Diencephalon (tissue), 1 donor: ENCODE measurements around the gene DUSP9. TPM values are rescaled to one million over a fixed set of nuclear protein-coding genes. Genes with fewer than 3 reads are reported as not detected.

ENCODE experiments used
- small RNA-seq: library from RNA; depleted of rRNA; stranded (forward); fragments of <200 nt; gene quantifications from one replicate; pipeline ENCODE3, GENCODE V24; 2014
- total RNA-seq: library from RNA; depleted of rRNA; stranded (reverse); fragments of >200 nt; gene quantifications from one replicate; pipeline ENCODE4 v1.2.3, GENCODE V29; 2014

The DUSP9 gene, protein sequence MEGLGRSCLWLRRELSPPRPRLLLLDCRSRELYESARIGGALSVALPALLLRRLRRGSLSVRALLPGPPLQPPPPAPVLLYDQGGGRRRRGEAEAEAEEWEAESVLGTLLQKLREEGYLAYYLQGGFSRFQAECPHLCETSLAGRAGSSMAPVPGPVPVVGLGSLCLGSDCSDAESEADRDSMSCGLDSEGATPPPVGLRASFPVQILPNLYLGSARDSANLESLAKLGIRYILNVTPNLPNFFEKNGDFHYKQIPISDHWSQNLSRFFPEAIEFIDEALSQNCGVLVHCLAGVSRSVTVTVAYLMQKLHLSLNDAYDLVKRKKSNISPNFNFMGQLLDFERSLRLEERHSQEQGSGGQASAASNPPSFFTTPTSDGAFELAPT
- 2.8 TPM for total RNA-seq

GRCh38 chrX:153646620-153647373 lies at the start of gene DUSP9:
DUSP9 (plus strand) TSS chrX:153647203; CDS start chrX:153647954, 751 bp downstream.

GRCh38 chrX:153598541-153599191 lies 48.3 kb upstream of the DUSP9 start, which contains the start of gene CCNQ:
CCNQ (minus strand) TSS chrX:153599139; CDS start chrX:153599073, 66 bp downstream.

DNA sequence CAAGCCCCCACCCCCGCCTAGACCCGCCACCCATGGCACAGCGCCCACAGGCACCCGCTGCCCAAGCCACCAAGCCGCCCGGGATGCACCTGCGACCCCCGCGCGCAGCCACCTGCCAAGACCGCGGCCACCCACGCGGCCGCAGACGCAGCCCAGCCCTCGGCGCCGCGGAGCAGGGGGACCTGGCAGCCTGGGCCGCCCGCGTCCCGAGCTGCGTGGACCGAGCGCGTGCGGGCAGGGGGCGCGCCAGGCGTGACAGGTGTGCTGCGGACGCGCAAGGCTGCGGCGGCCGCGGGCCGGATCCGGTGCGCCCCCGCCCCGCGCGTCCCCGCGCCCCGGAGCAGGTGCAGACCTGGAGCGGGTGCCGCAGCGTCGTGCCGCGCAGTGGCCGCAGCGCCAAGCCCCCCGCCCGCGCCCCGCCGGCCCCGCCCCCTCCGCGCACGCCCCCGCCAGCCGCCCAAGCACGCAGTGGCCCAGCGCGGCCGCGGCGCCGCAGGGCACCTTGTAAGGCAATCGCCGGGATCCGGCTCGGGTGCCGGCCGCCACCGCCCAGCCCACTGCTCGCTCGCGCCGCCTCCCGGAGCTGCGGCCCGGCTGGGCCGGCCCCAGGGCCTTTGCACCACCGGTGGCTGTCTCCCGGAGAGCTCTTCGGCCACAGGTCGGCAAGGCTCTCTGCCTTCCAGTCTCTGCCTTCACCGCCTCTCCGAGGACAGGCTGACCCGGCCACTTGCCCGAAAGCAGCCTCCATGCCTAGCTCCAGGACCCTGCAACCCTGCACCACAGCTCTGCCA lies 26.6 kb downstream of the DUSP9 start, which contains the start of gene PNCK:
TSS of gene PNCK (minus strand) at position 386 of the 791 bp plus-strand sequence. CDS start 737 bp downstream, outside the sequence.

DNA sequence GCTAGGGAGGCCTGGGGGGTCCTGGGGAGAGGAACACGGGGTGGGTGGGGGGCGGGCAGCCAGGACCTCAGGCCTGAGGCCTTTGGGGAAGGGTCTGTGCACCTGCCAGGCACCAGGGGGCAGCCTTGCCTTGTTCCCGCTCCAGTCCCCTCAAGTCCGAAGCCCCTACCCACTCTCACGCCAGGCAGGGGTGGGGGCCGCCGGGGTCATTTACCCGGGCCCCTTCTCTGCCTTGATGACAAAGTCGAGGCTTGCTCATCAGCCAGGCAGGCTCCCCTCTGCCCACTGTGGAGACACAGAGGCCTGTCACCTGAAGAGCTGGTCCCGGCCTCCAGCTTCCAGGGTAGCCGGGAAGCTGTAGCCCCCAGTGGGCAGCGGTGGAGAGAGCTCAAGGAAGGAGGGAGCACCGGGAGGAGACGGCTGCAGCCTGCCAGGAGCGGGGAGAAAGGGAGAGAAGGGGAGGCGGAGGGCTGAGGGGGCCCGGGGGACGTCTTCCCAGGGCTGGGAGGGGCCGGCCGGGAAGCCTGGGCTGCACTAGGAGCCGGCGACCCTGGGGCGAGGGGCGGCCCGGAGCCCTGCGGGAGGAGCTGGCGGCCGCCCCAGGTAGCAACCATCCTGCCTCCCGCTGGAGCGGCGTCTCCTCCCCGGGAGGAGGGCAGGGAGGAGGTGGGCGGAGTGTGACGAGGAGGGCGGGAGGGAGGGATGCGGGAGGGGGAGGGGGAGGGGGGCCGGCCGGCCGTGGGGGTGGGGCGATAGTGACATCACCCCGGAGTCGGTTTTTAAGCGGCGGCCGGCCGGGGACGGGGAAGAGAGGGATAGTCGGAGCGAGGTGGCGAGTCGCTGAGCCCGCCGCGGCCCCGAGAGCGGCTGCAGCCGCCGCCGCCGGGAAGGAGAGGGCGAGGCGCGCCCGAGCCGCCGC lies 40.4 kb downstream of the DUSP9 start, which contains the start of gene SLC6A8:
TSS of gene SLC6A8 (plus strand) at position 806 of the 919 bp plus-strand sequence. CDS start 649 bp downstream, outside the sequence.

Small RNA genes lying within 50 kb of the gene (small RNA-seq; reads per million reads assigned to genes)
- not detected for gene RN7SL687P

Other genes starting within 250 kb of the DUSP9 start
- gene PNMA6E, start 245.9 kb upstream of the DUSP9 start, total RNA-seq: not detected
- gene ZFP92, start 235.7 kb upstream of the DUSP9 start, total RNA-seq: 1.2 TPM
- 2.3 TPM for gene TREX2, start 201.1 kb upstream of the DUSP9 start, total RNA-seq
- gene HAUS7, start 176.6 kb upstream of the DUSP9 start, total RNA-seq: 6.5 TPM
- gene BGN, start 152.2 kb upstream of the DUSP9 start, total RNA-seq: 7.6 TPM
- gene ATP2B3, start 129.6 kb upstream of the DUSP9 start, total RNA-seq: 15.0 TPM
- 19.6 TPM for gene CCNQ, start 48.1 kb upstream of the DUSP9 start, total RNA-seq
- gene PNCK, start 26.6 kb downstream of the DUSP9 start, total RNA-seq: 52.6 TPM
- gene SLC6A8, start 40.7 kb downstream of the DUSP9 start, total RNA-seq: 22.8 TPM
- 87.9 TPM for gene BCAP31, start 77.2 kb downstream of the DUSP9 start, total RNA-seq
- gene ABCD1, start 77.7 kb downstream of the DUSP9 start, total RNA-seq: 5.1 TPM
- gene PLXNB3, start 117.0 kb downstream of the DUSP9 start, total RNA-seq: 4.6 TPM
- gene SRPK3, start 133.8 kb downstream of the DUSP9 start, total RNA-seq: 0.46 TPM
- 42.0 TPM for gene IDH3G, start 147.2 kb downstream of the DUSP9 start, total RNA-seq
- 80.5 TPM for gene SSR4, start 147.5 kb downstream of the DUSP9 start, total RNA-seq
- 125 TPM for gene PDZD4, start 183.3 kb downstream of the DUSP9 start, total RNA-seq
- 182 TPM for gene L1CAM, start 239.0 kb downstream of the DUSP9 start, total RNA-seq